Subcutaneous abdominal adipose tissue (tissue), 5 donors: ENCODE measurements around the gene ATP1A4.
A peak's percentile ranks its signal among the peaks of the same experiment; 100 is the strongest.

ENCODE experiments used
- H3K27ac ChIP-seq: one replicate; pipeline ENCODE4 v1.7.0; 2013; ENCODE audit warnings: low read depth, mild to moderate bottlenecking, inconsistent platforms, low read length, moderate library complexity
- H3K27me3 ChIP-seq, 5 donors: one replicate each; pipeline ENCODE4 v1.7.0; 2013; ENCODE audit warnings: low read length in 5 of 5, inconsistent platforms in 1 of 5; ENCODE audit not compliant: control insufficient read depth in 5 of 5, insufficient read depth in 4 of 5
- H3K36me3 ChIP-seq, 5 donors: one replicate each; pipeline ENCODE4 v1.7.0; 2013; ENCODE audit warnings: low read length in 5 of 5; ENCODE audit not compliant: control insufficient read depth in 5 of 5, insufficient read depth in 5 of 5
- H3K4me1 ChIP-seq, 5 donors: one replicate each; pipeline ENCODE4 v1.7.0; 2013; ENCODE audit warnings: low read length in 5 of 5, mild to moderate bottlenecking in 3 of 5, moderate library complexity in 1 of 5; ENCODE audit not compliant: control insufficient read depth in 5 of 5, insufficient read depth in 5 of 5
- H3K4me3 ChIP-seq, 5 donors: one replicate each; pipeline ENCODE4 v1.7.0; 2013; ENCODE audit warnings: low read length in 5 of 5, low read depth in 1 of 5
- H3K9ac ChIP-seq, 5 donors: one replicate each; pipeline ENCODE4 v1.7.0; 2013; ENCODE audit warnings: low read length in 5 of 5, mild to moderate bottlenecking in 4 of 5, moderate library complexity in 3 of 5
- H3K9me3 ChIP-seq, 5 donors: one replicate each; pipeline ENCODE4 v1.7.0; 2013; ENCODE audit warnings: low read length in 5 of 5; ENCODE audit not compliant: control insufficient read depth in 5 of 5
- donor health status: healthy.
- donor health status: healthy.
- donor health status: healthy.
- donor health status: healthy.
- donor health status: healthy.

ATP1A4 gene

DNA sequence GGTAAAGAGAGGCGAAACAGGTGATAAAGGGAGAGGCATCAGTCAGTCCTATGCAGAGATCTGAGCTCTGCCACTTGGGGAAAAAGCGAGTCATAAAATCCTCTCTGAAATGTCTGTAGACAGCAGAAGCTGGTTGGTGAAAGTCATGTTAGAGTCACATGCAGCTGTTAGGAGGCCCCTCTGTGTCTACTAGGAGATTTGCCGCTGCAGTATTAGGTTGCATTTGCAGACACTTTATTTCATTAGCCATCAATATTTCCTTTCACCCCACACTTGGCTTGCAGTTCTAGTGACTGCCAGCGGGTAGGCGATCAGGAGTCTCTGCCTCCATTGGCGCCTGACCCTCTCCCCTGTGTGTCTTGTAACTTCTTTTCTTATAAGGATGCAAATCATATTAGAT, 16.2 kb downstream of the ATP1A4 start:
- H3K9me3 ChIP-seq: no peaks in the 10 kb centered on the region
- H3K4me1 ChIP-seq: peaks cover 0 to 35% (median 29%) of the 10 kb centered on the region in 5 donors
- H3K36me3 ChIP-seq: no peaks in the 10 kb centered on the region
- no peak overlapping the region for H3K9ac ChIP-seq
- H3K4me3 ChIP-seq: no peak overlapping the region
- no peak overlapping the region for H3K27ac ChIP-seq
- no peaks in the 10 kb centered on the region for H3K27me3 ChIP-seq

- no peaks in the 10 kb centered on the region for H3K27me3 ChIP-seq
- no peak overlapping the region for H3K27ac ChIP-seq
Measured at GRCh38 chr1:160168016-160168415, 16.6 kb downstream of the ATP1A4 start.

DNA sequence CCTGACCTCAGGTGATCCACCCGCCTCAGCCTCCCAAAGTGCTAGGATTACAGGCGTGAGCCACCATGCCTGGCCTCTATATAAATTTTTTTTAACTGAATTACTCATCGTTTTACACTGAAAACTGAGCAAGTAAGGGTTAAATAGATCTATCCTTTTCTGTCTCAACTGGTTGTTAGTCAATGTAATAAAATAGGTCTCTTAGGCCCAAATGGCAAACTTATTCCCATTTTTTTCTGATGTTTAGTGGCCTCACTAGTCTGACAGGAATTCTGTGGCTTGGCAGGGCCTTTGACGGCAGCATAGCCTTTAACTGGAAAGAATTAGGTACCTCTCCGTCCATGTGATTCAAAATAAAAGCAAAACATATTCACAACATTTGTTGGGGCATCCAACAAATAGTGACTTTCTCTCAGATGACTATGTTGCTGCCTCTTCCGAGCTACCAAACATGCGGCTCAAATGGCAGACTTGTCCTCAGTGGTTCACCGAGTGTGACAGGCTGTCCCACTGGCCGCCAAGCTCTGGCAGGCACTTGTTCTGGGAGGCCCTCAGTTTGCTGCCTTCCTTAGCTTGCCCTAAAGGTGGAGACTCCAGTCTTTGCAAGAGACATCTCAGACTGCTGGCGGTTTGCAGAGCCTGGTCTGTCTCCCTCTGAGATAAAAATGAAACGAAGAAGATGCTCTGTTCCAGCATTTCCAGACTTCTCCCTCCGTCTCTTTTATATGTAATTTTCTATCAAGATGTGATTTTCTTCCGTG, 17.4 kb downstream of the ATP1A4 start:
- Histone ChIP-seq H3K4me3 (no peak overlapping the region), H3K4me1 (peaks cover 0 to 34% (median 29%) of the 10 kb centered on the region in 5 donors), H3K9me3 (no peaks in the 10 kb centered on the region), H3K27me3 (no peaks in the 10 kb centered on the region), H3K36me3 (no peaks in the 10 kb centered on the region), H3K27ac (peak overlapping the region; percentile 4), H3K9ac (no peak overlapping the region)

More at GRCh38 chr1:160168016-160168415, 16.6 kb downstream of the ATP1A4 start:
- H3K36me3 ChIP-seq: no peaks in the 10 kb centered on the region
- H3K9me3 ChIP-seq: no peaks in the 10 kb centered on the region
- H3K4me3 ChIP-seq: no peak overlapping the region
- peaks cover 0 to 34% (median 29%) of the 10 kb centered on the region in 5 donors for H3K4me1 ChIP-seq
- H3K9ac ChIP-seq: no peak overlapping the region

GRCh38 chr1:160169553-160170399, 18.4 kb downstream of the ATP1A4 start:
- Histone ChIP-seq H3K9me3 (no peaks in the 10 kb centered on the region), H3K27ac (peak overlapping the region; percentile 4), H3K27me3 (no peaks in the 10 kb centered on the region), H3K36me3 (no peaks in the 10 kb centered on the region), H3K9ac (no peak overlapping the region), H3K4me3 (no peak overlapping the region), H3K4me1 (peaks cover 0 to 36% (median 29%) of the 10 kb centered on the region in 5 donors)

GRCh38 chr1:160171354-160171753, 20.0 kb downstream of the ATP1A4 start:
- no peaks in the 10 kb centered on the region for H3K36me3 ChIP-seq
- H3K4me3 ChIP-seq: no peak overlapping the region
- H3K9ac ChIP-seq: no peak overlapping the region
- H3K27me3 ChIP-seq: no peaks in the 10 kb centered on the region
- no peaks in the 10 kb centered on the region for H3K9me3 ChIP-seq
- peaks cover 0 to 38% (median 29%) of the 10 kb centered on the region in 5 donors for H3K4me1 ChIP-seq
- H3K27ac ChIP-seq: no peak overlapping the region

- Histone ChIP-seq H3K27me3 (no peaks in the 10 kb centered on the region), H3K9ac (no peak overlapping the region), H3K36me3 (no peaks in the 10 kb centered on the region), H3K4me3 (no peak overlapping the region), H3K4me1 (peaks cover 0 to 39% (median 29%) of the 10 kb centered on the region in 5 donors), H3K27ac (no peak overlapping the region), H3K9me3 (no peaks in the 10 kb centered on the region)
Measured at GRCh38 chr1:160171980-160172379, 20.6 kb downstream of the ATP1A4 start.

DNA sequence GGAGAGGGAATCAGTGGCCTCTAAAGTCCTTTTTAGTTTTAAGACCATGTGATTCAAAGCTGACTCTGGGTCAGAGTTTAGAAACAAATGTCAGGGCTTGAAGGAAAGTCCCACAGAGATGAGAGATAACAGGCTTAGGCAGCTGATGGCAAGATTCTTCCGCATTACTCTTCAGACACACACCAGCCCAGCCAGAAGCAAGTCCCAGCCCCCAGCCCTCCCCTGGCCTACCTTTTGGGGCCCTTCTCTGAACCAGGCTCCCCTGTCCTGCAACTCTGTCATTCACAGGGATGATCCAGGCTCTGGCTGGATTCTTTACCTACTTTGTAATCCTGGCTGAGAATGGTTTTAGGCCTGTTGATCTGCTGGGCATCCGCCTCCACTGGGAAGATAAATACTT, 25.8 kb downstream of the ATP1A4 start:
- H3K27ac ChIP-seq: peak overlapping the region; percentile 70
- H3K9me3 ChIP-seq: no peaks in the 10 kb centered on the region
- no peak overlapping the region for H3K4me3 ChIP-seq
- H3K9ac ChIP-seq: peak overlapping the region in 2 of 5 donors; percentile 19 to 24
- H3K36me3 ChIP-seq: no peaks in the 10 kb centered on the region
- H3K27me3 ChIP-seq: no peaks in the 10 kb centered on the region
- H3K4me1 ChIP-seq: peaks cover 0 to 19% (median 6%) of the 10 kb centered on the region in 5 donors

DNA sequence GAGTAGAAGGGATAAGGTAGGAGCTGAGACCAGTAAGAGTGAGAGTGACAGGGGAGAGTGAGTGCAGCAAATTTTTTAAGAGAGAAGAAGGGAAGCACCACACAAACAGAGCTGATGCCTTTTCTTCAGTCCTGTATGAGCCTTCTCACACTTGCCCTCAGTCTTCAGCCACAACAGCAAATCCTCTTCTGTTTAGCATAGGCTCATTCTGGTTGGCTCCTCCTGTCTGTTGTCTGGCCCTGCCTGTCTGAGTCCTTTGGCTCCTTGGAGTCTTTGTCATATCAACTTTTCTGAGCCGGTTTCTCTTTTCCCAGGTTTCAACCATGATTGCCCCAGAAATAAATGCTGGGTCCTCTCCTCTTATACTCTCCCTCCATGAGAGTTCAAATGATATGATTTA, 26.3 kb downstream of the ATP1A4 start:
- H3K27ac ChIP-seq: peak overlapping the region; percentile 70
- H3K27me3 ChIP-seq: no peaks in the 10 kb centered on the region
- H3K4me1 ChIP-seq: peaks cover 0 to 19% (median 6%) of the 10 kb centered on the region in 5 donors
- H3K9ac ChIP-seq: peak overlapping the region in 2 of 5 donors; percentile 19 to 24
- H3K9me3 ChIP-seq: no peaks in the 10 kb centered on the region
- no peak overlapping the region for H3K4me3 ChIP-seq
- no peaks in the 10 kb centered on the region for H3K36me3 ChIP-seq

- Histone ChIP-seq H3K36me3 (no peaks in the 10 kb centered on the region), H3K4me1 (peaks cover 0 to 19% (median 6%) of the 10 kb centered on the region in 5 donors), H3K9ac (no peak overlapping the region), H3K27me3 (no peaks in the 10 kb centered on the region), H3K27ac (no peak overlapping the region), H3K4me3 (no peak overlapping the region), H3K9me3 (no peaks in the 10 kb centered on the region)
Measured at GRCh38 chr1:160178731-160179130, 27.3 kb downstream of the ATP1A4 start.

GRCh38 chr1:160179336-160179735, 27.9 kb downstream of the ATP1A4 start:
- peaks cover 0 to 19% (median 6%) of the 10 kb centered on the region in 5 donors for H3K4me1 ChIP-seq
- no peaks in the 10 kb centered on the region for H3K9me3 ChIP-seq

More at GRCh38 chr1:160179336-160179735, 27.9 kb downstream of the ATP1A4 start:
- Histone ChIP-seq H3K36me3 (no peaks in the 10 kb centered on the region), H3K4me3 (no peak overlapping the region), H3K27me3 (no peaks in the 10 kb centered on the region), H3K9ac (no peak overlapping the region), H3K27ac (no peak overlapping the region)
